Bronchial epithelial cell (primary cell): ENCODE results near the gene MPST. TPM values are rescaled to one million over a fixed set of nuclear protein-coding genes. Genes with fewer than 3 reads are reported as not detected.
A peak's percentile ranks its signal among the peaks of the same experiment; 100 is the strongest.

ENCODE experiments used
- DNase-seq: peaks from one replicate; pipeline ENCODE4 v3.0.0-alpha.2; 2010; ENCODE audit warnings: low read depth
- FAIRE-seq: peaks from 2 replicates; lab custom pipeline; 2011; peaks lifted over from hg19 to GRCh38; lab: Jason Lieb, UNC
- H3K27me3 ChIP-seq: 2 replicates; pipeline ENCODE4 v1.5.1; 2011; ENCODE audit warnings: low read length; ENCODE audit not compliant: control insufficient read depth, insufficient read depth
- H3K36me3 ChIP-seq: 2 replicates; pipeline ENCODE4 v1.5.1; 2011; ENCODE audit warnings: low read length; ENCODE audit not compliant: control insufficient read depth, insufficient read depth
- H3K4me3 ChIP-seq: 2 replicates; pipeline ENCODE4 v1.5.1; 2011; ENCODE audit warnings: mild to moderate bottlenecking, low read depth, low read length, control low read depth
- total RNA-seq: library from RNA; depleted of rRNA; stranded (reverse); fragments of >200 nt; gene quantifications from 2 replicates; pipeline ENCODE4 v1.2.1, GENCODE V29; 2014
- TF ChIP-seq, protein P1 (sequence below): IDR thresholded peaks from 2 replicates; pipeline ENCODE4 v1.5.1; 2011; ENCODE audit warnings: mild to moderate bottlenecking, moderate library complexity, low read length, control low read depth, inconsistent platforms; ENCODE audit not compliant: insufficient read depth, severe bottlenecking

MPST gene
- total RNA-seq, 1 donor from 2014 or later = 121 TPM

DNA sequence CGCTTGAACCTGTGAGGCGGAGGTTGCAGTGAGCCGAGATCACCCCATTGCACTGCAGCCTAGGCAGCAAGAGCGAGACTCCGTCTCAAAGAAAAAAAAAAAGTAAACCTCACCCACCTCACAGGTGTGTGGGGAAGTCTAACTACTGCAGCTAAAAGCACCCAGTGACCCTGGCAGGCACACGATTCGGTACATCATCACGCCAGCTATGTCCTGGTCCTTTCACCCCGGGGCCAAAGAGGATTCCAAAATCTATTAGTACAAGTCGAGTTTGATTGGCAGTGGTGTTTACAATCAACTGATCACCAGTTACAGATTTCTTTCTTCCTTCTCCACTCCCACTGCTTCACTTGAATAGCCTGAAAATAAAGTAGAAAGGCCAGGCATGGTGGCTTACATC is 6.6 kb upstream of the MPST start:
- Histone ChIP-seq H3K36me3 (peaks cover 12% of the 10 kb centered on the region), H3K27me3 (peaks cover 2% of the 10 kb centered on the region), H3K4me3 (no peak overlapping the region)
- TF ChIP-seq, protein P1, sequence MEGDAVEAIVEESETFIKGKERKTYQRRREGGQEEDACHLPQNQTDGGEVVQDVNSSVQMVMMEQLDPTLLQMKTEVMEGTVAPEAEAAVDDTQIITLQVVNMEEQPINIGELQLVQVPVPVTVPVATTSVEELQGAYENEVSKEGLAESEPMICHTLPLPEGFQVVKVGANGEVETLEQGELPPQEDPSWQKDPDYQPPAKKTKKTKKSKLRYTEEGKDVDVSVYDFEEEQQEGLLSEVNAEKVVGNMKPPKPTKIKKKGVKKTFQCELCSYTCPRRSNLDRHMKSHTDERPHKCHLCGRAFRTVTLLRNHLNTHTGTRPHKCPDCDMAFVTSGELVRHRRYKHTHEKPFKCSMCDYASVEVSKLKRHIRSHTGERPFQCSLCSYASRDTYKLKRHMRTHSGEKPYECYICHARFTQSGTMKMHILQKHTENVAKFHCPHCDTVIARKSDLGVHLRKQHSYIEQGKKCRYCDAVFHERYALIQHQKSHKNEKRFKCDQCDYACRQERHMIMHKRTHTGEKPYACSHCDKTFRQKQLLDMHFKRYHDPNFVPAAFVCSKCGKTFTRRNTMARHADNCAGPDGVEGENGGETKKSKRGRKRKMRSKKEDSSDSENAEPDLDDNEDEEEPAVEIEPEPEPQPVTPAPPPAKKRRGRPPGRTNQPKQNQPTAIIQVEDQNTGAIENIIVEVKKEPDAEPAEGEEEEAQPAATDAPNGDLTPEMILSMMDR = no peak
- no peak for FAIRE-seq
- DNase-seq = no peak

DNA sequence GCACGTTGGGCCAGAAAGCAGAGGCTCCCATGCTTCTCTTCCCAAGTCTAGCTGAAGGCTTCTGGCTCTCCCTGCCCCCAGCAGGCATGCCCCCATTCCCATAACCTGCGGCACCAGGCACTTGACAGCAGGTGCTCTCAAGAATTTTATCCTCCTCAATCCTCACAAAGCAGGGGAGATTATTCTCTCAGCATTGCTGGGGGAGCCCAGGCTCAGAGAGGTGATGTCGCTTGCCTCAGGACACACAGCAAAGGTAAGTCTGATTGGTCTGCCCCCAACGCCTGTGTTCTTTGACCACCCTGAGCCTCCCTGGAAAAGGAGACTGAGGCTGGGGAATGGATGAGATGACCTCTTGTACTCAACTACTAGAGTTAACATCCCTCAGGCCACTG is 5.1 kb upstream of the MPST start:
- no peak overlapping the region for H3K4me3 ChIP-seq
- FAIRE-seq (no peak), DNase-seq (no peak)
- TF ChIP-seq, protein P1 = no peak
- peaks cover 13% of the 10 kb centered on the region for H3K36me3 ChIP-seq
- H3K27me3 ChIP-seq = no peaks in the 10 kb centered on the region

DNA sequence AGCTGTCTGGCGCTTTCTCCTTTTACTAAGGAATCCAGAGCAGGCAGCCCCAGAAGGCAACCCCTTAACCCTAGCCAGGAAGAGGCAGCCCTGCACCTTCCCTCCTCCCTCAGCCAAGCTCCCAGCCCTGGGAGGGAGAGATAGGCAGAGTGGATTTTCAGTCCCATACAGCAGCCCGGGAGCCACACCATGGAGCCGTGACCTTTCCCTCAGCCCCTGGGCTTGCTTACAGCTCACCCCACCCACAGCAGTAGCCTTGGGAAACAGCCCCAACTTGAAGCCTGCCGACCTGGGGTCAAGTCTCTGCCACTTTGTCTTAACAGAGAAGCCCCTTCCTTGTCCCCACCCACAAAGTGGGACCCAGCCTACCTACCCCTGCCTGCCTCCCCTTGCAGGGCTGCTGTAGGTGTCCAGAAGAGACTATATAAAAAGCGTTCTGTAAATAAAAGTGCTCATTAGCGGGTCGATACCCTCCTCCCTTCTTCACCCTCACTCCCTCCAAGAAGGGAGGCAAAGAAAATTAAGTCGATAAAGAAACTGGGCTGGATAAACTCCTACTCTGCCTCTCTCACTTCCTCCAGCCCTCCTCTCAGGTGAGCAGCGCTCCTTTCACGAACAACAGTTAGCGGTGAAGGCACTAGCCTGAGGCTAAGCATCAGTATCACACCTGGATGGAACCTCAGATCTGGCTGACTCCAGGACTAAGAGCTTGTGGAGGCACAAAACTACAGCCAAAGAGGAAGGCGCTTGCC is 4.5 kb upstream of the MPST start:
- FAIRE-seq (no peak), DNase-seq (no peak)
- Histone ChIP-seq H3K36me3 (peaks cover 13% of the 10 kb centered on the region), H3K4me3 (no peak overlapping the region), H3K27me3 (no peaks in the 10 kb centered on the region)
- TF ChIP-seq, protein P1 = no peak

DNA sequence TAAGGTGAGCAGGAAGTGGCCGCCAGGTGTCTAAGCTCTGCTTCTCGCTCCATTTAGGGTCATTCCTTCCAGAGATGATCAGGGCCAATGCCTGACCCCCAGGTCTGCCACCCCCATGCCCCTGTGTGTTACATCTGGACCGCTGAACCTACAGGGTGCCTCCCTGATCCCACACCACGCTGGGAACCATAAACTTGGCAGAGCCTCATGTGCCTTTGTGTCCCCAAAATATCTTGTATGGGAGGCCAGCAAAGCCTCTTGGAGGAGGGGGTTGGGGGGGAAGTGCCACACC is 4.0 kb upstream of the MPST start:
- FAIRE-seq (peak; percentile 60), DNase-seq (no peak)
- H3K36me3 ChIP-seq = peaks cover 13% of the 10 kb centered on the region
- no peak overlapping the region for H3K4me3 ChIP-seq
- TF ChIP-seq, protein P1 = no peak
- H3K27me3 ChIP-seq = no peaks in the 10 kb centered on the region

DNA sequence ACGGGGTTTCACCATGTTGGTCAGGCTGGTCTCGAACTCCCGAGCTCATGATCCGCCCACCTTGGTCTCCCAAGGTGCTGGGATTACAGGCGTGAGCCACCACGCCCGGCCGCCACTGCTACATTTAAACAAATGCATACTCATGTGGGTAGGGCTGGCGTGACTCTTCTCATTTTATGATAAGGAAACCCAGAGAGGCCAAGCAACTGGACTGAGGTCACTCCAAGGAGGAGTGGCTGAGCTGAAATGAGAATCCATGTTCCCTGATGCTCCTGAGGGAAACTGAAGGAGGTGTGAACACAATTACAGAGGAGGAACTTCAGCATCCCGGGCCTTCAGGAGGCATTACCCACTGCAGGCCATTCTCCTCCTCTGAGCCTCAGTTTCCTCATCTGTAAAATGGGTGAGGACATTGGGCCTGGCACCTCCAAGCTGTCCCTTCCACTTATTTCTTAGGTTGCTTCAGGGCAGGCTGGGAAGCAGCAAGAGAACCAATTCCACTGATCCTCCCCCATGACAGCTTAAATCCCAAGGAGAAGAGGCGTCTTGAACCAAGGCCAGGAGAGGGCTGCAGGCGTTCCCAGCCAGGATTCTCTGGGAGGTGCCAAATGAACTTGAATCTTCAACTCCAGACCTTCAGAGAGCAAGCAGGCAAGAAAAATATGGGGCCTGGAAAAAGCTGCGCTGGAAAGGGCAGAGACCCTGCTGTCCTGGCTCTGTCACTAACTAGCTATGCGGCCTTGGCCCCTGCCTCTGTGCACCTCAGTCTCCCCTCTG is 3.2 kb upstream of the MPST start:
- Histone ChIP-seq H3K27me3 (no peaks in the 10 kb centered on the region), H3K4me3 (no peak overlapping the region), H3K36me3 (peaks cover 13% of the 10 kb centered on the region)
- FAIRE-seq = no peak
- DNase-seq = no peak
- TF ChIP-seq, protein P1 = no peak
